ENCODE data around the gene RFPL1.

The RFPL1 gene

DNA sequence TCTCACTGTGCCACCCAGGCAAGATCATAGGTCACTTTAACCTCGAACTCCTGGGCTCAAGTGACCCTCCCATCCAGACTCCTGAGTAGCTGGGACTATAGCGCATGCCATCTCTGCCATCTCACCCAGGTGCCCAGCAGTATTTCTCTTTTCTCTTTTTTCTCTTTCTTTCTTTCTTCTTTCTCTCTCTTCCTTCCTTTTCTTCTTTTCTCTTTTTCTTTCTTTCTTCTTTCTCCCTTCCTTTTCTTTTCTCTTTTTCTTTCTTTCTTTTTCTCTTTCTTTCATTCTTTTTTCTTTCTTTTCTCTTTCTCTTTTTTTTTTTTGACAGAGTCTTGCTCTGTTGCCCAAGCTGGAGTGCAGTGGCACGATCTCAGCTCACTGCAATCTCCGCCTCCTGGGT lies 13.5 kb downstream of the RFPL1 start:
- TF ChIP-seq, protein P1, sequence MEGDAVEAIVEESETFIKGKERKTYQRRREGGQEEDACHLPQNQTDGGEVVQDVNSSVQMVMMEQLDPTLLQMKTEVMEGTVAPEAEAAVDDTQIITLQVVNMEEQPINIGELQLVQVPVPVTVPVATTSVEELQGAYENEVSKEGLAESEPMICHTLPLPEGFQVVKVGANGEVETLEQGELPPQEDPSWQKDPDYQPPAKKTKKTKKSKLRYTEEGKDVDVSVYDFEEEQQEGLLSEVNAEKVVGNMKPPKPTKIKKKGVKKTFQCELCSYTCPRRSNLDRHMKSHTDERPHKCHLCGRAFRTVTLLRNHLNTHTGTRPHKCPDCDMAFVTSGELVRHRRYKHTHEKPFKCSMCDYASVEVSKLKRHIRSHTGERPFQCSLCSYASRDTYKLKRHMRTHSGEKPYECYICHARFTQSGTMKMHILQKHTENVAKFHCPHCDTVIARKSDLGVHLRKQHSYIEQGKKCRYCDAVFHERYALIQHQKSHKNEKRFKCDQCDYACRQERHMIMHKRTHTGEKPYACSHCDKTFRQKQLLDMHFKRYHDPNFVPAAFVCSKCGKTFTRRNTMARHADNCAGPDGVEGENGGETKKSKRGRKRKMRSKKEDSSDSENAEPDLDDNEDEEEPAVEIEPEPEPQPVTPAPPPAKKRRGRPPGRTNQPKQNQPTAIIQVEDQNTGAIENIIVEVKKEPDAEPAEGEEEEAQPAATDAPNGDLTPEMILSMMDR (IDR thresholded peaks at IDR 0.05; ENCODE audit: control insufficient read depth, insufficient read depth, low read depth, low read length, missing control alignments), result no peak
- H3K4me3 ChIP-seq (ENCODE audit: control insufficient read depth, low read depth, low read length), result no peak overlapping the region
- no peak for DNase-seq (ENCODE audit: low read depth)

DNA sequence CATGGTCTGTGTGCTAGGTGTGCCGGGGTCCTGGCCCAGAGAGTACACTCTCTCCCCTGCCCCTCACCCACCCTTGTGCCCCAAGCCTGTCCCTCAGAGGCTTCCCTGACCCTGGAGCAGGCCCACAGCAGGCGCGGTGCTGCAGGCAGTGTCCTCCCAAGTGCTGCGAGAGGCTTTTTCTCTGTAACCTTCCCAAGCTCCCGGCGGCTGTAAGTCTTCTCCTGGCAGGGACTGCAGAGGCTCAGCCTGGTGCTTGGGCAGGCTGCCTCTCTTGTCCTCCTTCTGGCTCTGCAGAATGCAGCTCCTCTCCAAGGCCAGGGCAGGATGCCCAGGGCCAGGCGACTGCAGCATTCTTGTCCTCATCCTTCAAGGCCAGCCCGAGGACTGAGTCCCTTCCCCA lies 15.9 kb downstream of the RFPL1 start:
- TF ChIP-seq, protein P1 (IDR thresholded peaks at IDR 0.05; ENCODE audit: control insufficient read depth, insufficient read depth, low read depth, low read length, missing control alignments), result no peak
- DNase-seq (ENCODE audit: low read depth), result no peak
- H3K4me3 ChIP-seq (ENCODE audit: control insufficient read depth, low read depth, low read length), result no peak overlapping the region

DNA sequence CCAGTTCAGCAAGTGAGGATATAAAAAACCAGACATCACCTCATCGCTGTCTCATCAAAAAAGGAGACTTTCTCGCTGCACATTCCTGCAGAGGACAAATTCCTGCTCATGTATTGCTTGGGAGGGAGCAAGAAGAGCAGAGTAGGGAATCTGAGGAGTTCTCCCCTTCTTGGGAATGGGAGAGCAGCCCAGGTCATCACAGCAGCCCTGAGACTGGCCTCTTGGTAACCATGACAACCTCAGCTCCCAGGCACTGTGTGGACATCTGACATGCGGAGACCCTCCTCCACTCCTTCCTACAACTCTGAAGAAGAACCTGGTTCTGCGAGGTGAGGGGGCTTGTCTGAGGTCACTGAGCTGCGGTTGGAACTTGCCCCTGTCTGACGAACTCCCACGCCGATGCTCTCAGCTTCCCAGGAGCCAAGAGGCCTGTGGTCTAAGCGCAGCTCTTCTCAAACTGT lies 17.9 kb downstream of the RFPL1 start:
- no peak overlapping the region for H3K4me3 ChIP-seq (ENCODE audit: control insufficient read depth, low read depth, low read length)
- DNase-seq (ENCODE audit: low read depth), result no peak
- TF ChIP-seq, protein P1 (IDR thresholded peaks at IDR 0.05; ENCODE audit: control insufficient read depth, insufficient read depth, low read depth, low read length, missing control alignments), result no peak

DNA sequence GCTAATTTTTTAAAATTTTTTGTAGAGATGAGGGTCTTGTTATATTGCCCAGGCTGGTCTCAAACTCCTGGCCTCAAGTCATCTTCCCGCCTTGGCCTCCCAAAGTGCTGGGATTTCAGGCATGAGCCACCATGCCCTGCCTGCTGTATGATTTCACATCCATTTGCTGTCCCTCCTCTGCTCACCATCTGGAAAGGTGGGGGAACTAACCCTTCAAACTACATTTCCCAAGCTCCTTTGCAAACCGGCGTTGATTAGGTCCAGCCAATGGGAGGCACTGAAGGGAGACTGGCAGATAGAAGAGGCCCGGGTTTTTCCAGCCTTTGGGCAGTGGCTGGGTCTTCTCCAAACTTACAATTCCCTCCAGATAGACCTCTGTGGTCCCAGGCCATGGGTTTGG lies 19.3 kb downstream of the RFPL1 start:
- DNase-seq (ENCODE audit: low read depth), result no peak
- no peak overlapping the region for H3K4me3 ChIP-seq (ENCODE audit: control insufficient read depth, low read depth, low read length)
- TF ChIP-seq, protein P1 (IDR thresholded peaks at IDR 0.05; ENCODE audit: control insufficient read depth, insufficient read depth, low read depth, low read length, missing control alignments), result no peak

DNA sequence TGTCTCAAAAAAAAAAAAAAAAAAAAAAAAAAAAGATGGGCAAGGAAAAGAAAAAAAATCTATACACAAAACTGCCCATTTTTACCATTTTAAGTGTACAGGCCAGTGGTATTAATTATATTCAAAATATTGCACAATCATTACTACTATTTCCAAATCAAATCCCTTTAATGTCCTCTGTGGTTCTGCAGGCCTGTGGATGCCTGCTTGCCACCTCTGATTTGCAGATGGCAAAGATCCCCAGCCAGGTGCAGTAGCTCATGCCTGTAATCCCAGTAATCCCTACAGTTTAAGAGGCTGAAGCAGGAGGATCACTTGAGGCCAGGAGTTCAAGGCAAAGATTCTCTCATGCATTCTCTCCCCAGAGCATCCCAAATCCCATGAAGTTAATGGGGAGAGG lies 20.2 kb downstream of the RFPL1 start:
- TF ChIP-seq, protein P1 (IDR thresholded peaks at IDR 0.05; ENCODE audit: control insufficient read depth, insufficient read depth, low read depth, low read length, missing control alignments), result no peak
- no peak for DNase-seq (ENCODE audit: low read depth)
- H3K4me3 ChIP-seq (ENCODE audit: control insufficient read depth, low read depth, low read length), result no peak overlapping the region

DNA sequence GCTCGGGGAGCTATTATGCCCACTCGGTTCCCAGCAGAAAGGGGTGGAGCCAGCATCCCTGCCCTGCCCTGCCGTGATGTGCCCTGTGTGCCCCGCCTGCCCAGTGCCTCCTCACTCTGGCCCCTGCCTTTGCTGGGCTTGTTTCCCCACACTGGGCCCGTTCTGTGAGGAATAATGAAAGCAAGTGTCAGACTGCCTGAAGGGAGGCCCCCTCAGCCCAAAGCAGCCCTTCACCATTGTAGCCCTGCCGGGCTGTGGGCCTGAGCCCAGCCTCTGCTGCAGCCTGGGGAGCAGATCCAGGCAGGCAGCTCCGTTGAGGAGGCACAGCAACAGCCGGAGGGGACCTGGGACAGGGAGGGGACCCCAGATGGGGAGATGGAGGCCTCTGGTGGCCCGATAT lies 21.4 kb downstream of the RFPL1 start:
- TF ChIP-seq, protein P1 (IDR thresholded peaks at IDR 0.05; ENCODE audit: control insufficient read depth, insufficient read depth, low read depth, low read length, missing control alignments), result no peak
- no peak for DNase-seq (ENCODE audit: low read depth)
- no peak overlapping the region for H3K4me3 ChIP-seq (ENCODE audit: control insufficient read depth, low read depth, low read length)

DNA sequence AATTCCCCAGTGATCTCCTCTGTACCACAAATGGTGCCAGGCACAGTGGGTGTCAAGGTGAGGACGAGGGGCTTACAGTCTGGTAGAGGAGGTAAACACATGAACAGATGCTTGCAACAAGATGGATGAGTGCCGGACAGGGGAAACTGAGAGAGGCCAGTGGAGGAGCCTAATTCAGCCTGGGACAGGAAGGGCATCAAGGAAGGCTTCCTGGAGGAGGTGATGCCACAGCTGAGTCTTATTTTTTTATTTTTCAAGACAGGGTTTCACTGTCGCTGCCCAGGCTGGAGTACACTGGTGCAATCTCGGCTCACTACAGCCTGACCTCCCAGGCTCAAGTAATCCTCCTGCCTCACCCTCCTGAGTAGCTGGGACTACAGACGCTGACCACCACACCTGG lies 22.9 kb downstream of the RFPL1 start:
- no peak overlapping the region for H3K4me3 ChIP-seq (ENCODE audit: control insufficient read depth, low read depth, low read length)
- DNase-seq (ENCODE audit: low read depth), result no peak
- TF ChIP-seq, protein P1 (IDR thresholded peaks at IDR 0.05; ENCODE audit: control insufficient read depth, insufficient read depth, low read depth, low read length, missing control alignments), result no peak
